Measurements from ENCODE around the gene ASTL. TPM values are rescaled to one million over a fixed set of nuclear protein-coding genes. Genes with fewer than 3 reads are reported as not detected.

The ASTL gene
- total and polyA plus RNA-seq, 2 donors (not counting 3 experiments of a cell fraction or from before 2014, with no cell fraction given), result not detected

DNA sequence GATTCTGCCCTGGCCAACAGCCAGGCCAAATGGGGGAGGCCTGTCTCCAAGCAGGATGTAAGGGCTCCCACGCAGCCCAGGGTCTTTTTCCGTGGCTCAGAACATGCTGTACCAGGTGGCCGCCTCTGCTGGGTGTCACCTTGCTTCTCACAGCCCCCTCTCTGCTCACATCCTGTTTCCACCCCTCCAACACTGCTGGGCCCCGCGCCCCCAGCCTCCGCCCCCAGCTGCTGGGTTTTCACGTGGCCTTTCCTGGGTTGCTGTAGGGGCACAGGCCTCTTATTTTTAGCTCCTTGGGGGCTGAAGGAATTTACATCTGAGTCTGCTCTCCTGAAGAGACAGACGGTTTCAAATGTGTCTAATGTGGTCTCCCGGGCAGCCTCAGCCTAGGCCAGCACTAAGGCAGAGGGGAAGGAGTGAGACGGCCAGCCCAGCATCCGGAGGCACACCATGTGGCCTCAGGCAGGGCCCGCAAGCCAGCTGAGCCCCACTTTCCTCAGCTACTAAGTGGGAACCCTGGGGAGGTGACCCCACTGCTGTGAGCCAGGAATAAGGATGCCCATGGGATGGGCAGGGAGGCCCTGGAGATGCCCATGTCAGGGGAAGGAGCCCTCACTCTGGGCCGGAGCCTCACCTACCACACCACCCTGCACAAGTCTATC is 25.6 kb upstream of the ASTL start:
- H3K79me2 ChIP-seq (ENCODE audit: control insufficient read depth, insufficient read depth, low read length), result no peaks in the 10 kb centered on the region
- no peaks in the 10 kb centered on the region for H3K4me1 ChIP-seq (ENCODE audit: control insufficient read depth, extremely low read depth, insufficient read depth, low read length)
- no peak for TF ChIP-seq EZH2 (IDR thresholded peaks at IDR 0.05; ENCODE audit: borderline replicate concordance, low read depth, low read length, severe bottlenecking)
- TF ChIP-seq GATA2 (IDR thresholded peaks at IDR 0.05; ENCODE audit: insufficient read depth, insufficient read length, low read depth, low read length), result no peak
- no peak for TF ChIP-seq JUN (IDR thresholded peaks at IDR 0.05; ENCODE audit: borderline replicate concordance, insufficient read depth, insufficient read length, low read depth)
- TF ChIP-seq POLR2AphosphoS5 (IDR thresholded peaks at IDR 0.05; ENCODE audit: insufficient read depth, low read depth, low read length), result no peak
- no peak for TF ChIP-seq MYC (IDR thresholded peaks at IDR 0.05; ENCODE audit: low read depth, low read length)
- TF ChIP-seq, protein P1, sequence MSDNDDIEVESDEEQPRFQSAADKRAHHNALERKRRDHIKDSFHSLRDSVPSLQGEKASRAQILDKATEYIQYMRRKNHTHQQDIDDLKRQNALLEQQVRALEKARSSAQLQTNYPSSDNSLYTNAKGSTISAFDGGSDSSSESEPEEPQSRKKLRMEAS (IDR thresholded peaks at IDR 0.05; ENCODE audit: insufficient read depth, insufficient read length), result no peak
- TF ChIP-seq, protein P2, sequence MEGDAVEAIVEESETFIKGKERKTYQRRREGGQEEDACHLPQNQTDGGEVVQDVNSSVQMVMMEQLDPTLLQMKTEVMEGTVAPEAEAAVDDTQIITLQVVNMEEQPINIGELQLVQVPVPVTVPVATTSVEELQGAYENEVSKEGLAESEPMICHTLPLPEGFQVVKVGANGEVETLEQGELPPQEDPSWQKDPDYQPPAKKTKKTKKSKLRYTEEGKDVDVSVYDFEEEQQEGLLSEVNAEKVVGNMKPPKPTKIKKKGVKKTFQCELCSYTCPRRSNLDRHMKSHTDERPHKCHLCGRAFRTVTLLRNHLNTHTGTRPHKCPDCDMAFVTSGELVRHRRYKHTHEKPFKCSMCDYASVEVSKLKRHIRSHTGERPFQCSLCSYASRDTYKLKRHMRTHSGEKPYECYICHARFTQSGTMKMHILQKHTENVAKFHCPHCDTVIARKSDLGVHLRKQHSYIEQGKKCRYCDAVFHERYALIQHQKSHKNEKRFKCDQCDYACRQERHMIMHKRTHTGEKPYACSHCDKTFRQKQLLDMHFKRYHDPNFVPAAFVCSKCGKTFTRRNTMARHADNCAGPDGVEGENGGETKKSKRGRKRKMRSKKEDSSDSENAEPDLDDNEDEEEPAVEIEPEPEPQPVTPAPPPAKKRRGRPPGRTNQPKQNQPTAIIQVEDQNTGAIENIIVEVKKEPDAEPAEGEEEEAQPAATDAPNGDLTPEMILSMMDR (IDR thresholded peaks at IDR 0.05; ENCODE audit: extremely low read depth in 1 of 2, insufficient read depth in 1 of 2, low read depth in 1 of 2, low read length in 2 of 2), result no peak
- TF ChIP-seq FOS (IDR thresholded peaks at IDR 0.05; ENCODE audit: borderline replicate concordance, insufficient read depth, low read length), result no peak
- TF ChIP-seq POLR2A (IDR thresholded peaks at IDR 0.05; ENCODE audit: low read depth, low read length), result no peak
- no peak overlapping the region for H3K4me3 ChIP-seq (replicated peaks in 1 of 3; ENCODE audit: insufficient read depth in 1 of 3, low read depth in 1 of 3, low read length in 3 of 3)
- no peak overlapping the region for H2AFZ ChIP-seq (ENCODE audit: low read depth, low read length)
- no peaks in the 10 kb centered on the region for H4K20me1 ChIP-seq (replicated peaks; ENCODE audit: control insufficient read depth, extremely low read depth, insufficient read depth, low read length)
- no peak overlapping the region for H3K27ac ChIP-seq (ENCODE audit: insufficient read depth, low read depth, low read length)
- ChIA-PET CTCF (interaction anchor here (1.0 to 2.0 kb wide), 2 partner anchors 11 to 47 kb away, joined by 4 to 16 read pairs; no protein-coding TSS in a partner anchor), POLR2A (no interaction called here)
- no peaks in the 10 kb centered on the region for H3K9me1 ChIP-seq (replicated peaks; ENCODE audit: control insufficient read depth, extremely low read depth, insufficient read depth, low read length)
- H3K36me3 ChIP-seq (ENCODE audit: control insufficient read depth in 2 of 2, extremely low read depth in 1 of 2, insufficient read depth in 2 of 2, low read length in 2 of 2), result no peaks in the 10 kb centered on the region
- dilution Hi-C loops (cut with MboI; ENCODE audit: extremely low pct_ligation_motif_present, low sequenced_read_pairs) (no loop called here), intact Hi-C loops (cut with micrococcal nuclease) (no loop called here)
- no peak for FAIRE-seq
- no peaks in the 10 kb centered on the region for H3K9me3 ChIP-seq (replicated peaks; ENCODE audit: control insufficient read depth, insufficient read depth, low read length)
- BruUV-seq (replicated peaks), result no TSS peak
- DNase-seq (ENCODE audit: low read depth, low spot score), result no peak
- no peak overlapping the region for H3K4me2 ChIP-seq (ENCODE audit: insufficient read depth, low read length)
- peaks cover 4% of the 10 kb centered on the region in 2 experiments for H3K27me3 ChIP-seq (ENCODE audit: control insufficient read depth in 2 of 2, insufficient read depth in 2 of 2, low read length in 2 of 2)
- no peak overlapping the region for H3K9ac ChIP-seq (replicated peaks; ENCODE audit: extremely low read depth, insufficient read depth, low read length)

Measured in endothelial cell of umbilical vein (primary cell).